HG02588 (cell line): ENCODE measurements around the gene WFS1.

Source experiments
- ATAC-seq: cut with Tn5 transposase; IDR thresholded peaks from one replicate; pipeline ENCODE4 v1.9.1; 2021; ENCODE audit warnings: mild to moderate bottlenecking, moderate library complexity; ENCODE audit not compliant: unreplicated experiment

Gene WFS1

DNA sequence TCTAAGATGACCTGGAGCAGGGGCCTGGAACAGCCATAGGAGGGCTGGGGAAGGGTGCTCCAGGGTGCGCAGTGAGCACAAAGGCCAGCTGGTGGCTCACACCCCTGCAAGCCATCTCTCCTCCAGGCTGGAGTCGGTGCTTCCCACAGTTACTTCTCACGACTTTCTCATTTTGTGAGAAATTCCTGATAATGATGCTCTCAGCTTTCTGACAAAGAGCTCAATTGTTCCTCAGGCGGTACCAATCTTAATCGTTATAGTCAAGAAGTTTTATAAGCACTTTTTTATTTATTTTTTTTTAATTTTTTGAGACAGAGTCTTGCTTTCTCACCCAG is 11.7 kb upstream of the WFS1 start:
- no peak for ATAC-seq

DNA sequence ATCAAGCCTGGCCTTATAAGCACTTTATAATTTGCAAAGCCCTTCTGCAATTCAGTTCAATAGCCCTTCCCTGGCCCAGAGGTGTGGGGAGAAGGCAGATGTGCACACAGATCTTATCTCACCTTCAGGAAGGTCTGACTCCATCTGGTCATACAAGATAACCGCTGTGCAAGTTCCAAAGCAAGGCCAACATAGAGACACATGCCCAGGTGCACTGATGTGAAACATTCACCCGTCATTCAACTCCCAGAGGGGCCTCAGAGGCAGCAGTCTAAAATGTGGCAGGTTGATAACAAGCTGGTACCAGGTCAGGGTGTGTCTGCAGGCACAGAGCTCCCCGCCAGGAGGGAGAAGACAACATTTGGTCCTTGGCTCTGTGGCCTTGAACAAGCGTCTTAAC is 10.9 kb upstream of the WFS1 start:
- no peak for ATAC-seq

DNA sequence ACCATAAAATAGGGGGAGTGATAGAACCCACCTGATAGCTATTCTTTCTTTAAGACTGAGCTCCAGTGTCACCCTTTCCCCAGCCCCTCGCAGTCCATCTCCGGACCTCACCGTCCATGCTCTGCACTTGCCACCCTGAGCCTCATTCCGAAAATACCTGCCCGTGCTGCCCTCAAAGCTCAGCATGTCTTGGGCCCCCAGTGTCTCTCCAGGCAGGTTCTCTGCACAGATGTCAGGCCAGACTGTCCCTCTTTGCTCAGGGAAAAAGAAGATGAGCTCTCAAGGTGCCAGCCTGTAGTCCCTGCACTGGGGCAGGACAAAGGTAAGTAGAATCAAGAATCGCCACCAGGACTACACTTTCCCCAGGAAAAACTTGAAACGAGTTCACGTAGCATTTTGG is 9.8 kb upstream of the WFS1 start:
- no peak for ATAC-seq

DNA sequence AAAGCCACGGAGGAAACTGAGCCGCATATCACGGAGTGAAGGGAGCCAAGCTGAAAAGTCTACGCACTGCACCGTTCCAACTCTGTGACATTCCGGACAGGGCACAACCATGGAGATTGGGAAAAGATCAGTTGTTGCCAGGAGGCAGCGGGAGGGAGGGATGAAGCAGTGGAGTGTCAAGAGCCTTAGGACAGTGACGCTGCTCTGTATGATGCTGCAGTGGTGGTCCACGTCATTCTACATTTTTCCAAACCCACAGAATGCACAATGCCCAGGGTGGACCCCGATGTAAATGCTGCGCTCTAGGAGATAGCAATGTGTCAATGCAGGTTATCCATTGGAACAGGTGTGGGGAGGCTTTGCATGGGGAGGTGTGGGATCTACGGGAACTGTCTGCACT is 7.5 kb upstream of the WFS1 start:
- no peak for ATAC-seq

DNA sequence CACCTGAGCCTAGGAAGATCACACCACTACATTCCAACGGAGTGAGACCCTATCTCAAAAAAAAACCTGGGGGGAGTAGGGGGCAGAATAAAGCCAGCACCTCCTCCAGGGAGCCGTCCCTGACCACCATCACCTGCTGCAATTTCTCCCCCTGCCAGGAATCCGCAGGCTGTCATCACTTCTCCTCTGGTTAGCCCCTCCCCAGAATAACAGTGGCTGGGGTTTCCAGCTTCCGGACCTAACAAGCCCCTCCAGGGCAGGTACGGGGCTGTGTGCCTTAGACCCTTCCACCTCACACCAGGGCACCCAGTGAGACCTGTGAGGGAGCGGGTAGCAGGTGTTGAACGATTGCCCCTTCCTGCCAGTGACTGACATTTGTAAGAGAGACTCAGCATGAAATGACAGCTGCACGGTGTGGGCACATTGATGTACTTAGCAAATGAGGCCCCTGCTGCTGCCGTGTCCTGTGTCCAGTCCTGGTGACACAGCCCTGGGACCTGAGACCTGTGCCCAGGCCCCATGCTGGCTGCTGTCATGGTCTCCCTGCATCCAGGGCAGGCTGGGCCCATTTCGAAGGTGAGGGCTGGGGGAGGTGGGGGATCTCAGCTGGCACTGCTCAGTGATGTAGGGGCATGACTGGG is 6.7 kb upstream of the WFS1 start:
- ATAC-seq: no peak

DNA sequence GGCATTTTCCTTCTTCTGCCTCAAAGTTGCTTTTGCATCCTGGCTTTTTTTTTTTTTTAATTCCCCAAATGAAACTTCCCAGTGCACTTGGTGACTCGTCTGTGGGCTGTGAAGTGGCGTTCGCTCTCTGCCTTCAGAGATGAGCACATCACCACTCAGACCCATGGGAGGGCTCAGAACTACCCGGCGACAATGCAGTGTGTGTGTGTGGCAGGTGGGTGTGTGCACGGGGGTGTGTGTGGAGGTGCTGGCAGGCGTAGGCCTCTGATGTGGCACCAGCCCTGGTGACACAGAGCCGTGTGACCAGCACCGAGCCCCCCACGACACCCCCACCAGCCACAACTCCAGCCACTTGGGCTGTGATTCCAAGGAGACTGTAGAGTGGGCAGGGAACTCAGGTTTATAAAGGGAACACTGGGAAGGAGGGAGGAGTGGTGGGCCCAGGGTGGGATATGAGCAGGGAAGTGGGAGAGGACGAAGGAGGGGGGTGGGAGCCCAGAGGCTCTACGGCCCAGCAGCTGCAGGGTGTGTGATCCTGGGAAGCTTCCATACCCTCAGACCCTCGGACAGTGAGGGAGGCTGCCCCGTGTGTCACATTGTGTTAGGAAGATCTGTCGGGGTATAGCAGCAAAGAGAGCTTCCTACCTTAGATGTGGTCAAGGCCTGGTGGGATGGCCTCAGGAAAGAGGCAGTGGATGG is 6.0 kb upstream of the WFS1 start:
- no peak for ATAC-seq

DNA sequence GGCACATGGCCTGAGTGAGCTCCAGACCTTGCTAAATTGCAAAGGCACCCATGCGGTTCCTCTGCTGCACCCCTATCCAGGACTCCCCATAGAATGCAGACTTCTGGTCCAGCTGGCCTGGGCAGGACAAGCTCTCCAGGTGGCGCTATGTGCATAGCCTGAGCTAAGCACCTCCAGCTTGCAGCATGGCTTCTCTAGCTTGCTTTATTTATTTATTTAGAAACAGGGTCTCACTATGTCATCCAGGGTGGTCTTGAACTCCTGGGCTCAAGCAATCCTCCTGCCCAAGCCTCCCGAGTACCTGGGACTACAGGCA is 5.5 kb upstream of the WFS1 start:
- ATAC-seq: no peak

DNA sequence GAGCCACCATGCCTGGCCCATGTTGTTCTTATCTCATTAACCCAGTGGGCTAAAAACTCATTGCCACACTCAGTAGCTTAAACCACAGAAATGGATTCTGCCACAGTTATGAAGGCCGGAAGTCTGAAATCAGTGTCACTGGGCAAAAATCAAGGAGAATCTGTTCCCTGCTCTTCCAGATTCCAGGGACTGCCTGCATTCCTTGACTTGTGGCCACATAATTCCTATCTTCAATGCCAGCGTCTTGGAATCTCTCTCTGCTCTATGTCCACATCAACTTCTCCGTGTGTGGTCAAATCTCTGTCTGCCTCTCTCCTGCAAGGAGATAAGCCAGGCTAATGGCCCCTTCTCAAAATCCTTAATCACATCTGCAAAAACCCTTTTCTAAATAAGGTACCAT is 4.1 kb upstream of the WFS1 start:
- ATAC-seq: no peak

DNA sequence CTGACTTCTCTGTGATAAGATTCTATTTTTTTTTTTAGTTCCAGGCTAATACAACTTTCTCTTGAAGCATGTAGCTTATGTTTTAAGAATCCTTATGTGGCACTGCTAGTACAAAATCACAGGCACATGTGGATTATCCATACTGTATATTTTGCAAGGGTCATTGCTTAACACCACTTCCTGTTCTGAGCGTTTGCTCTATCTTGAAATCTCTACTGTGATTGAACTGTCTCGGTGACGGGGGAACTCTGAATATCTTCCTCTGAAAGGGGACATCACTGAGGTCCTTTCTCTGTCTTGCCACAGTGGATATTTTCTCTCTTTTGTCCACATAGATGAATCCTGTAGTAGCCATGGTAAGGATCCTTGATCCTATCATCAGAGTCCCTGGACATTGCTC is 2.1 kb upstream of the WFS1 start:
- ATAC-seq: no peak

DNA sequence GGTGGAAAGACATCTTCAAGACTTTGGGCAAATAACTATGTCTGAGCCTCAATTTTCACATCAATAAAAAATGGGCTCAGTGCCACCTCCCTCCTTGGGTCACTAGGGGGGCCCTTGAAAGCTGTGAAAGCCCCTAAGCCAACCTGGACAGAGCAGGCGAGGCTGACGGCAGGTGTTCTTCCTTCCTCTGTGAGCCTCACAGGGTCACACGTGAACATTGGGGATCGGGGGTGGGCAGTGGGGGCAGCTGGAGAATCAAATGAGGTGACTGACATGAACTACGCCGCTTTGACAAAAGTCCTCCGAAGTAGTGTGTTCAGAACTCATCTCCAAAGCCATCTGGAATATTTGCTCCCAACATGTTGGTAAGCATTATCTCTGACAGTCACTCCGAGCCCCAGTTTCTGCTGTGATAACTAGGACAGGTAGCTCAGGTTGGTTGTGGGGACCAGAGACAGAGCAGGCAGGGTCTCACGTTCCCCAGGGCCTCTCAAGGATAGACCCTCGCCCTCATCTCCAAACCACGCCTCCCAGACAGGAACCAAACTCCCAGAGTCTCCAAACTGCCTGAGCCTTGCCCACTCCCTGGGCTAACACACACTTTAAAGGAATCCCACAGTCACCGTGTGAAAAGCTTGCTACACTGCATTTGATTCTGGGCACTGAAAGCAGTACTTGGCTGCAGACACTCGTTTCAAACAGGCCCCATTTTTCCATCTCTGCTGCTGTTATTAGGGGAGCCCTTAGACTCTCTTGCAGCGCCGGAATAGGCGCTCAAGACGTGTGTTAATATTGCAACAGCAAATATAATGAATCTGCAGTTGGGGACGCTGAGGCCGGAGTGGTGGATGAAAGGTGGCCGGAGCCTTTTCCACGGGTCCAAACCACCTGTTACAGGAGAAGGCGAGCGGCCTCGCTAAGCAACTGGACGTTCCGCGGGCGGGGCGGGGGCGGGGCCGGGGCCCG is 717 bp upstream of the WFS1 start:
- no peak for ATAC-seq

DNA sequence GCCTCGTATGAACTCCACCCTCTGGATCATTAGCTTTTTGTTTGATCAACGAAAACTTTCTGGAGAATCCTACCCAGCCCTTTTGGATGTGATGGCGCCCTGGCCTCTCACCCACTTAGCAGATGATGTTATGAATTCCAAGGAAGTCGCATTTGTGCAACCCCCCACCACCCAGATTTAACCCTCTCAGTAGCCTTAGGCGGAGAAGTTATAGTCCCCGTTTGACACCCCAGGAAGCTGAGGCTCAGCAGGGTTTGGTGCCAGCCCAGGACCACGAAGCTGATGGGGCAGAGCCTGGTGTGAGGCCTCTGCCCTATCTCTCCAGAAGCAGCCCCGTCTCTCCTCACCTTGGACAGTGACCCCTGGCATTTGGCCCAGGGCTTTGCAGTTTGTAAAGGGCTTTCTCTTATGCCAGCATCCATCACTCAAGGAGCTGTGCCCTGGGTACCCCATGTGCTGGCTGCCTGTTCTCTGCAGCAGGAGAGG is 1.0 kb downstream of the WFS1 start:
- no peak for ATAC-seq

DNA sequence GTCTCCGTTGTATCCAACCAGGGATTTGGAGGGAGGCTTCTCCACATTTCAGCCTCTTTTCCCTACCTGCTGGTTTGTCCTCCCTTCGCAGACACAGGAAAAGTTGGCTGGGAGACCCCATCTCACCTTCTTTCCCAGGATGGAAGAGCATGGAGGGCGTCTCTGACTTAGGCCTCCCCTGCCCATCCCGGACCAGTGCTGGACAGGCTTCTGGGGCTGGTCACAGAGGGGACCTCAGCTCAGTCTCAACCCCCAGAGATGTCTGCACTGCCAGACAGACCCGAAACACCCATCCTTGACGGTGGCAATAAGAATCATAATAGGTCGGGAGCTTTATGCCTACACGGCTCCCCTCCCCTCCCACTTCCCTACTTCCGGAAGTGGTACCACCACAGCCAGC is 1.6 kb downstream of the WFS1 start:
- ATAC-seq: no peak

DNA sequence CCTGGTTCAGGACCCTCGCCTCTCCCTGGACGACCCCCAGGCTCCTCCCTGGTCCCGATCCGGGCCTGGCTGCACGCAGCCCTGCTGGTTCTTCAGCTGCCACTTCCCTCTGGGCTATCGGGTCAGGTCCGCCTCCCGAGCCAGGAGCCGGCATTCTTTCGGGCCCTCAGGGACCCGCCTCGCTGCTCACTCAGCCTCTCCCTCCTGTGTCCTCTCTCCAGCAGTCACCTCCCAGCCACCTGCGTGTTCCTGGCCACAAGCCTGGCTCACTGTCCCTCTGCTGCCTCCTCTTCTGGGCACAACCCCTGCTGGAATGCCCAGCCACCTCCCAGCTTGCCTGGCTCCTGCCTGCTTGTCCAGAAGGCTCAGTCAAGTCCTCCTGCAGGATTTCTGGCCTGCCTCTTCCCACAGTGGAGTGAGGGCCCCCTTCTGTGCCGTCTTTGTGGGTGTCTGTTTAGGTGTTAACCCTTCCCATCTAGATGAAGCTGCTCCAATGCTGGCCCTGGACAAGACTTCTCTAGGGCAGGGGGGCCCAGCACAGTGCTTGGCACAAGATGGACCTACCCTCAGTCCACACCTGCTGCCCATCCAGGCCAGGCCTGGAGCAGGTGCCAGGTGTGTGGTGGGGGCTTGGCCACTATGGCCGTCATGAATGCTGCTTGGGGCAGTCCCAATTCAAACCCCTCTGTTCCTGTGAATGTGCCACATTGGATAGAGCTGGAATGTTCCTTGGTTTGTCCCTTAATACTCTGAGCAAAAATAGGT is 2.2 kb downstream of the WFS1 start:
- ATAC-seq: no peak

DNA sequence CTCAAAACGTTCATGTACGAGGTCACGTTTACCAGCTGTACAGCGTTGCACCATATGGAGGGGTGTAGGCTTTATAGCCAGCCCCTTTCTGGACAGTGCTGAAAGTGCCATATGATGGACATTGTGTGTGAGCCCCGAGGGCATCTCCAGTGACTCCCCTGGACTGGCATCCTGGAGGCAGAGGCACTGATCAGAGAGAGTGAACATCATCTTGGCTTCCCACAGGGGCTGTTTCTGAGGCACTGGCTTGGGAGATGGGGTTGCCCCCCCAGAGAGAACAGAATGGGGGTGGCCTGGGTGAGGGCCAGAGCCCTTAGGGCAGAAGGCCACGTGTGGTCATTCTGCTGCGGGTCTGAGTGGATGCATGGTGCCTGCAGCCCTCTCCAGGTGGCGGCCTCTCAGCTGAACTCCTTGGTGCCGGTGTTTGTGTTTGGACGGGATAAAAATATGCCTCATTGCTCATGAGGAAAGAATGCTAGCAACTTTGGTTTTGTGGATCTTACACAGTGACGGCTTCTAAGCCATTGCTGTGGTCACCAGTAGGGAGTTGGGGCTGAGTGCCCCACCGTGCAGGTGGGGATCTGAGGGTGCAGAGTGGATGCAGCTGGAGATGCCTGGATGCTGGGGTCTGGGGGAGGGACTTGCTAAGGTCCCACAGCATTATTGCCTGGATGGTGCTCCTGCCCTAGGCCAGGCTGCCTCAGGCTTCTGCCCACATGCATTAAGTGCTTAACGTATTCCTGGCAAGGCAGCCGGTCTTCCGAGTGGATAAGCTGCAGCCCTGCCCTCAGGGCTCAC is 3.4 kb downstream of the WFS1 start:
- no peak for ATAC-seq

DNA sequence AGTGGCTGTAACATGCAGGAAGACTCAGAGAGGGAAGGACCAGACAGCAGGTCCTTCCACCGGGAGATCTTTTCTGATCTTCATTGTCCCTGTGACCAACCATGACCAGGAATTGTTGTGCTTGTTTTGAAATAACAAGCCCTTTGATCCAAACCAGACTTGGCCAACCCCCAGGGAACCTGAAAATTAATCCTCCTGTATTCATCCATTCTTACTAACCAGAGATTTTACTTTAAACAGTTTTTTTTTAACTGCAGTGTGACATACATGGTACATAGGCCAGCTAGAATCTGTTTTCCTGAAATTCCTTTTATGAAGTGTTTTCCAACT is 4.0 kb downstream of the WFS1 start:
- ATAC-seq: no peak

DNA sequence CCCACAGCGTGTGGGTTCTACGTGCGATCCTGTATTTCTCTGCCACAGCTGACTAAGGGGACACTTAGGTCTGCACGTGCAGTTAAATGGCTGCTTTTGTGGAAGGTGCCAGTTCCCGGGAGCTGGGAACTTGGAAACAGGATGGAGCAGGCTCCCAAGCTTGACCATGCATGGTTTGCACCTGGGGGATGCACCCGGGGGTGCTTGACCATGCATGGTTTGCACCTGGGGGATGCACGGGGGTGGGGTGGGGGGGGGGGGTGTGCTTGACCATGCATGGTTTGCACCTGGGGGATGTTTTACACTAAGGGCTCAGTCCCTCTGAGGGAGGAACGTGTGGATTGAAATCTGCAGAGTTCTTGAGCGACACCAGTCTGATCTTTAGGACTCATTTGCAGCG is 5.7 kb downstream of the WFS1 start:
- ATAC-seq: no peak

DNA sequence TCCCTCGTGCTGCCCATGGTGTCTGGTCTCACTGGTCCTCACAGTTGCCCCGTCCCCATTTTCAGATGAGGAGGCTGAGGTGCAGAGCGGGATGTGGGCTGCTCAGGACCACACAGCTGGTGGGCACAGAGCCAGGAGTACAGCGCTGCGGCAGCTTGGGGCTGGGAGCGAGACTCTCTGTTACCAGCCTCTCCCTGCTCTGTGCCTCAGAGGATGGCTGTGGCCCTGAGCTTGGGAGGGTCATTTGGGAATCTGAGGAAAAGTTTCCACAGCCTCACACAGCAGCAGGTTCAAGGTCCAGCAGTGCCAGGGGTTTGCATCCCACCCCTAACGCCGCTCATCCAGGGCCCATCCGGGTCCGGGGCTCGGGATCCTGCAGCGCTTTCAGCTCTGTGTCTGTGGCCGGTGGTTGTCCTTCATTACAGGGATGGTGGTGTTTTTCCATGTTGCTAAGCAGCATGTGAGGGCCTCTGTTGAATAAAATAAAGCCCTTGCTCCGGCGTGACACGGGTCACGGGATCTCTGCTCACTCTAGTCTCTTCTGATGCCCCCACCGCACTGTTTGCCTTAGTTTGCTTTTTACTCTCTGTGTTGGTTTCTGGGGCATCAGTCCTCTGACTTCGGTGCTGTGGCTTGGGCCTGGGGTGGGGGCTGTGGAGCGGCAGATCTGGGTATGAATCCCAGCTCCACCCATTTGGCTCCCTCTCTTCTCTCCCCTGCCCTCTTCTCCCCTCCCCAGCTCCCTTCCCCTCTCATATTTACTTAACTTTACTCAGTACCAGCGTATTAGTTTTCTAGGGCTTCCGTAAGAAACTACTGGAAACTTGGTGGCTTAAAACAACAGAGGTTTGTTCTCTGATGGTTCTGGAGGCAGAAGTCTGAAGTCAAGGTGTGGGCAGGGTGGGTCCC is 6.5 kb downstream of the WFS1 start:
- no peak for ATAC-seq

DNA sequence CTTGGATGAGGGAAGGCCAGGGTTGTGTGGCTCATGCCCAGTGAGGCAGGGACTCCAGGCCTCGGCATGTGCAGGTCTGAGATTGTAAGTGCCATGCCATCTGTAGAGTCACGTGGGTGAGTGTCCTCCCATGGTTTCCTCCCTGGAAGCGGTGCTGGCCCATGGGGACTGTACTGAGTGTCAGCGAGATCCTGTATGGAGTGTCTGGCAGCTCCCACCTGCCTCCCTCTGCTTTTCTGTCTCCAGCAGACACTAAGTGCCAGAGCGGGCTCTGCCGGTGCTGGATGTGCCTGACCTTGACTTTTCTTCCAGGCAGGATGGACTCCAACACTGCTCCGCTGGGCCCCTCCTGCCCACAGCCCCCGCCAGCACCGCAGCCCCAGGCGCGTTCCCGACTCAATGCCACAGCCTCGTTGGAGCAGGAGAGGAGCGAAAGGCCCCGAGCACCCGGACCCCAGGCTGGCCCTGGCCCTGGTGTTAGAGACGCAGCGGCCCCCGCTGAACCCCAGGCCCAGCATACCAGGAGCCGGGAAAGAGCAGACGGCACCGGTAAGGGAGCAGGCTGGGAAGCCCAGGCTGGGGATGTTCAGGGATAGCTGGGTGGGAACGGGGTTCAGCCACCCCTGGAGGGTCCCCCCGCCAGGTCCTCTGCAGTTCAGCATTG is 7.6 kb downstream of the WFS1 start:
- no peak for ATAC-seq
